HFFc6 (cell line): ENCODE data around the gene LYPLA2. TPM values are rescaled to one million over a fixed set of nuclear protein-coding genes. Genes with fewer than 3 reads are reported as not detected.
A peak's percentile ranks its signal among the peaks of the same experiment; 100 is the strongest.

Source experiments
- DNase-seq: peaks from one replicate; pipeline ENCODE4 v3.0.0-alpha.2; 2018
- H3K27ac Mint-ChIP-seq: 2 replicates; pipeline ENCODE4 v1.8.0; 2020; ENCODE audit warnings: mild to moderate bottlenecking, mixed read lengths
- H3K27me3 Mint-ChIP-seq: 2 replicates; pipeline ENCODE4 v1.8.0; 2021; ENCODE audit warnings: mild to moderate bottlenecking, moderate library complexity, mixed read lengths; ENCODE audit not compliant: insufficient read depth
- H3K36me3 Mint-ChIP-seq: 2 replicates; pipeline ENCODE4 v1.8.0; 2021; ENCODE audit warnings: low read depth, mixed read lengths
- H3K4me1 Mint-ChIP-seq: 2 replicates; pipeline ENCODE4 v1.8.0; 2020; ENCODE audit warnings: low read depth, mixed read lengths
- H3K4me3 Mint-ChIP-seq: 2 replicates; pipeline ENCODE4 v1.8.0; 2020; ENCODE audit warnings: mild to moderate bottlenecking, moderate library complexity, mixed read lengths
- H3K9me3 Mint-ChIP-seq: 2 replicates; pipeline ENCODE4 v1.8.0; 2020; ENCODE audit warnings: mild to moderate bottlenecking, mixed read lengths
- total RNA-seq, 6 experiments: library from RNA; stranded (reverse); fragmentation: NEBNext Ultra II Directional; extraction: Animal tissue kit (Norgen Biotek cat#: 25700); gene quantifications; 2 replicates in 1 of 6; 3 replicates in 5 of 6; pipeline ENCODE4 v1.2.3, GENCODE V29; 2021
- TF ChIP-seq, protein P1 (sequence below): fragments of 200-600 bp; sonication (generic); IDR thresholded peaks from 2 replicates; pipeline ENCODE4 v1.5.0; 2021; ENCODE audit warnings: antibody characterized with exemption, mild to moderate bottlenecking

Gene LYPLA2
- total RNA-seq, 6 experiments from 2014 or later, result 55.7 to 65.0 (median 59.8) TPM

DNA sequence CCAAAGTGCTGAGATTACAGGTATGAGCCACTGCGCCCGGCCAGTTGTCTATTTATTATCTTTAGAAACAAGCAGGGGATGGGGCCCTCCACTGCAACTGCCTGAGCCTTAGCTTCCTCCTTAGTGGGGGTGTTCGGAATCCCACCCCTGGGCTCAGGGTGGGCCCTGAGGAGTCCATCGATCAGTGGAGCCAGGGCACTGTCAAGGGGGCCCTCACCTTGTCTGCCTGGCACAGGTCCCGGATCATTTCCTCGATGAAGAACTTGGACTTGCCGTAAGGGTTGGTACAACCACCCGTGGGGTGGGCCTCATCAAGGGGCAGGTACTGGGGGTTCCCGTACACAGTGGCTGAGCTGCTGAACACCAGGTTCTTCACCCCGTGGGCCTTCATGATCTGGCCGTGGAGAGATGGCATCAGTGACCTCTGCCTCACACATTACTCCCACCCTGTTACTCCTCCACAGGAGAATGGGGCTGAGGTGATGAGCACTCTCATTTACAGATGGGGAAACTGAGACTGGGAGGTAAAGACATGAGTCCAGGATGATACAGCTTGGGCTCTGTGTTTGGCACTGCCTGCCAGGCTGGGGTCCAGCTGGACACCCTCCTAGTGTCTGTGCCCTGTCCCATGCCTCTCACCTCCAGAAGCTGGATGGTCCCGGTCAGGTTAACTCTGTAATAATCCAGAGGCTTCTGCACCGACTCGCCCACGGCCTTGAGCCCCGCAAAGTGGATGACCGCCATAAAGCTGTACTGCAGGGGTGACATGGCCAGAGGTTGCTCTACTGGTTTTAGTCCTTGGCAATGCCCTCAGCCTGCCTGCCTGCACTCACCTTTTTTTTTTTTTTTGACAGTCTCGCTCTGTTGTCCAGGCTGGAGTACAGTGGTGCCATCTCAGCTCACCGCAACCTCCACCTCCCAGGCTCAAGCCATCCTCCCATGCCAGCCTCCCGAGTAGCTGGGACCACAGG lies 6.8 kb downstream of the LYPLA2 start:
- DNase-seq, result no peak
- TF ChIP-seq, protein P1, sequence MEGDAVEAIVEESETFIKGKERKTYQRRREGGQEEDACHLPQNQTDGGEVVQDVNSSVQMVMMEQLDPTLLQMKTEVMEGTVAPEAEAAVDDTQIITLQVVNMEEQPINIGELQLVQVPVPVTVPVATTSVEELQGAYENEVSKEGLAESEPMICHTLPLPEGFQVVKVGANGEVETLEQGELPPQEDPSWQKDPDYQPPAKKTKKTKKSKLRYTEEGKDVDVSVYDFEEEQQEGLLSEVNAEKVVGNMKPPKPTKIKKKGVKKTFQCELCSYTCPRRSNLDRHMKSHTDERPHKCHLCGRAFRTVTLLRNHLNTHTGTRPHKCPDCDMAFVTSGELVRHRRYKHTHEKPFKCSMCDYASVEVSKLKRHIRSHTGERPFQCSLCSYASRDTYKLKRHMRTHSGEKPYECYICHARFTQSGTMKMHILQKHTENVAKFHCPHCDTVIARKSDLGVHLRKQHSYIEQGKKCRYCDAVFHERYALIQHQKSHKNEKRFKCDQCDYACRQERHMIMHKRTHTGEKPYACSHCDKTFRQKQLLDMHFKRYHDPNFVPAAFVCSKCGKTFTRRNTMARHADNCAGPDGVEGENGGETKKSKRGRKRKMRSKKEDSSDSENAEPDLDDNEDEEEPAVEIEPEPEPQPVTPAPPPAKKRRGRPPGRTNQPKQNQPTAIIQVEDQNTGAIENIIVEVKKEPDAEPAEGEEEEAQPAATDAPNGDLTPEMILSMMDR, result no peak
- no peaks in the 10 kb centered on the region for H3K9me3 Mint-ChIP-seq
- H3K27ac Mint-ChIP-seq, result no peak overlapping the region
- peaks cover 17% of the 10 kb centered on the region for H3K4me1 Mint-ChIP-seq
- peaks cover 4% of the 10 kb centered on the region; the same call in 1 of the 2 replicates for H3K36me3 Mint-ChIP-seq
- H3K4me3 Mint-ChIP-seq, result no peak overlapping the region
- H3K27me3 Mint-ChIP-seq, result peaks cover 10% of the 10 kb centered on the region; the same call in 1 of the 2 replicates

GRCh38 chr1:23798662-23799142 lies 7.8 kb downstream of the LYPLA2 start:
- no peak for DNase-seq
- Mint-ChIP-seq H3K4me3 (no peak overlapping the region), H3K27ac (peak overlapping the region; percentile 48), H3K9me3 (no peaks in the 10 kb centered on the region), H3K27me3 (peaks cover 5% of the 10 kb centered on the region), H3K4me1 (peaks cover 17% of the 10 kb centered on the region), H3K36me3 (peaks cover 4% of the 10 kb centered on the region; the same call in 1 of the 2 replicates)
- TF ChIP-seq, protein P1, result peak; percentile 55; the same call in 1 of the 2 replicates

DNA sequence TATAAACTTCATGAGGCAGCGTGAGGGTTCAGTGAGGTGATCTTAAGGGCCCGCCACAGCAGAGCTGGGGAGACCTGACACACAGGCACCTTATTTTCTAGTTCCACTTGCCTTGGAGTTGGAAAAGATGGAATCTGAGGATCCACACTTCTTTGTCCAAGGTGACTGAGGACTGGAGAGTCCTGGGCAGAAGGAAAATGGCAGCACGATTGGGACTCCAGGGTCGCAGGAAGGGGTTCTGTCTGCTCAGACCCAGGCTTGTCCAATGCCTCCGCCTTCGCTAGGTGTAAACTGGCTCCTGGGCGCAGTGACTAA lies 8.3 kb downstream of the LYPLA2 start:
- no peak for DNase-seq
- TF ChIP-seq, protein P1, result no peak
- H3K4me3 Mint-ChIP-seq, result peak overlapping the region; percentile 95
- peaks cover 5% of the 10 kb centered on the region for H3K27me3 Mint-ChIP-seq
- H3K9me3 Mint-ChIP-seq, result no peaks in the 10 kb centered on the region
- H3K27ac Mint-ChIP-seq, result peak overlapping the region; percentile 93
- H3K36me3 Mint-ChIP-seq, result peaks cover 4% of the 10 kb centered on the region; the same call in 1 of the 2 replicates
- H3K4me1 Mint-ChIP-seq, result peaks cover 17% of the 10 kb centered on the region

GRCh38 chr1:23799570-23800399 lies 8.8 kb downstream of the LYPLA2 start:
- Mint-ChIP-seq H3K9me3 (no peaks in the 10 kb centered on the region), H3K27ac (peak overlapping the region; percentile 93), H3K4me1 (peaks cover 17% of the 10 kb centered on the region), H3K4me3 (peak overlapping the region; percentile 95), H3K36me3 (peaks cover 4% of the 10 kb centered on the region; the same call in 1 of the 2 replicates), H3K27me3 (peaks cover 3% of the 10 kb centered on the region)
- TF ChIP-seq, protein P1, result no peak
- peak; percentile 45 for DNase-seq
